Natural killer cell (primary cell): ENCODE measurements around the gene YAE1. TPM values are rescaled to one million over a fixed set of nuclear protein-coding genes. Genes with fewer than 3 reads are reported as not detected.

Source experiments
- ATAC-seq, 3 donors: fragments of 150-1000 bp in 2 of 3; fragments of 200-7000 bp in 1 of 3; cut with Tn5 transposase; 1 replicate in 1 of 3; 2 replicates in 2 of 3; pipeline ENCODE4 v1.10.0; 2021; ENCODE audit warnings: mild to moderate bottlenecking in 2 of 3, moderate library complexity in 2 of 3
- DNase-seq, 2 donors: peaks; one replicate each; pipeline versions ENCODE4 v3.0.0 to v3.0.0-alpha.2; 2013 to 2021; ENCODE audit warnings: mixed read lengths in 1 of 2
- H3K27ac ChIP-seq: one replicate; pipeline ENCODE4 v1.5.1; 2013; ENCODE audit warnings: mild to moderate bottlenecking, low read length
- H3K27me3 ChIP-seq: one replicate; pipeline ENCODE4 v1.6.1; 2013; ENCODE audit warnings: low read length; ENCODE audit not compliant: control insufficient read depth, insufficient read depth
- H3K36me3 ChIP-seq: one replicate; pipeline ENCODE4 v1.6.1; 2013; ENCODE audit warnings: low read length; ENCODE audit not compliant: control insufficient read depth, insufficient read depth
- H3K4me1 ChIP-seq: one replicate; pipeline ENCODE4 v1.6.1; 2013; ENCODE audit warnings: low read length; ENCODE audit not compliant: control insufficient read depth, insufficient read depth
- H3K4me3 ChIP-seq: one replicate; pipeline ENCODE4 v1.5.1; 2013; ENCODE audit warnings: low read length
- H3K9me3 ChIP-seq: one replicate; pipeline ENCODE4 v1.6.1; 2013; ENCODE audit warnings: low read length; ENCODE audit not compliant: control insufficient read depth, insufficient read depth
- H3K27ac Mint-ChIP-seq, 2 donors: one replicate each; pipeline ENCODE4 v1.8.0; 2022; ENCODE audit warnings: mild to moderate bottlenecking in 2 of 2, mixed read lengths in 2 of 2, moderate library complexity in 1 of 2
- H3K27me3 Mint-ChIP-seq, 2 donors: one replicate each; pipeline ENCODE4 v1.8.0; 2022; ENCODE audit warnings: low read depth in 2 of 2, mixed read lengths in 2 of 2
- H3K36me3 Mint-ChIP-seq: one replicate; pipeline ENCODE4 v1.8.0; 2022; ENCODE audit warnings: mixed read lengths
- H3K4me1 Mint-ChIP-seq, 2 donors: one replicate each; pipeline ENCODE4 v1.8.0; 2022; ENCODE audit warnings: mixed read lengths in 2 of 2
- H3K4me3 Mint-ChIP-seq: one replicate; pipeline ENCODE4 v1.8.0; 2022; ENCODE audit warnings: mild to moderate bottlenecking, moderate library complexity, mixed read lengths
- H3K9me3 Mint-ChIP-seq, 2 donors: one replicate each; pipeline ENCODE4 v1.8.0; 2022; ENCODE audit warnings: mixed read lengths in 2 of 2
- CTCF ChIP-seq: fragments of 200-600 bp; IDR thresholded peaks from one replicate; pipeline ENCODE4 v1.8.0; 2022; ENCODE audit warnings: antibody characterized with exemption
- WGBS: methylation state at CpG from one replicate; pipeline ENCODE4 v1.1.7; 2013; ENCODE audit warnings: missing lambda C conversion rate; ENCODE audit not compliant: insufficient coverage; 5-methylcytosine and 5-hydroxymethylcytosine counted together
- intact Hi-C: fragments of 100-400 bp; cut with micrococcal nuclease; formaldehyde crosslinking; loops from one replicate; pipeline ENCODE4 v1.14.2; 2022
- total RNA-seq, 4 donors: library from RNA; stranded (reverse); fragments of 120-200 nt in 1 of 4; gene quantifications; one replicate each; pipeline versions ENCODE4 v1.2.3 to v1.2.4, GENCODE V29; 2013 to 2022

Gene YAE1
- total RNA-seq, 3 donors from 2014 or later (not counting 1 experiment from before 2014, with no cell fraction given): 3.1 to 5.1 (median 3.4) TPM

GRCh38 chr7:39525926-39526325 is 40.3 kb upstream of the YAE1 start:
- Histone ChIP-seq H3K4me1 (no peaks in the 10 kb centered on the region), H3K27ac (no peak overlapping the region), H3K9me3 (no peaks in the 10 kb centered on the region), H3K4me3 (no peak overlapping the region), H3K27me3 (no peaks in the 10 kb centered on the region), H3K36me3 (no peaks in the 10 kb centered on the region)
- Mint-ChIP-seq H3K4me1 (no peaks in the 10 kb centered on the region), H3K9me3 (no peaks in the 10 kb centered on the region), H3K27me3 (peaks cover 9 to 10% of the 10 kb centered on the region in 2 donors), H3K36me3 (no peaks in the 10 kb centered on the region), H3K27ac (no peak overlapping the region), H3K4me3 (no peak overlapping the region)
- intact Hi-C loops: no loop called here
- WGBS: no CpG with 5 or more reads among the region's 1 CpG
- TF ChIP-seq CTCF: no peak
- ATAC-seq (no peak), DNase-seq (no peak)

GRCh38 chr7:39526666-39527065 is 39.5 kb upstream of the YAE1 start:
- Mint-ChIP-seq H3K27ac (no peak overlapping the region), H3K36me3 (no peaks in the 10 kb centered on the region), H3K27me3 (peaks cover 9 to 10% of the 10 kb centered on the region in 2 donors), H3K4me3 (no peak overlapping the region), H3K9me3 (no peaks in the 10 kb centered on the region), H3K4me1 (no peaks in the 10 kb centered on the region)
- no peaks in the 10 kb centered on the region for H3K4me1 ChIP-seq
- H3K9me3 ChIP-seq: no peaks in the 10 kb centered on the region
- no peaks in the 10 kb centered on the region for H3K36me3 ChIP-seq
- H3K27ac ChIP-seq: no peak overlapping the region
- ATAC-seq (no peak), DNase-seq (no peak)
- no peak overlapping the region for H3K4me3 ChIP-seq
- intact Hi-C loops: no loop called here
- no peak for TF ChIP-seq CTCF
- no peaks in the 10 kb centered on the region for H3K27me3 ChIP-seq

- 92% methylated on average over 2 of the region's 2 CpGs for whole genome bisulfite sequencing
- H3K27me3 Mint-ChIP-seq: peaks cover 9 to 10% of the 10 kb centered on the region in 2 donors
- no peak overlapping the region for H3K4me3 Mint-ChIP-seq
- H3K27ac ChIP-seq: no peak overlapping the region
- no peaks in the 10 kb centered on the region for H3K9me3 Mint-ChIP-seq
- ATAC-seq (no peak), DNase-seq (no peak)
- intact Hi-C loops: no loop called here
- no peaks in the 10 kb centered on the region for H3K27me3 ChIP-seq
- no peaks in the 10 kb centered on the region for H3K9me3 ChIP-seq
- no peaks in the 10 kb centered on the region for H3K36me3 Mint-ChIP-seq
- no peaks in the 10 kb centered on the region for H3K4me1 ChIP-seq
- no peak for TF ChIP-seq CTCF
- no peaks in the 10 kb centered on the region for H3K4me1 Mint-ChIP-seq
- no peaks in the 10 kb centered on the region for H3K36me3 ChIP-seq
- no peak overlapping the region for H3K4me3 ChIP-seq
- H3K27ac Mint-ChIP-seq: no peak overlapping the region
Measured at GRCh38 chr7:39527296-39527695, 38.9 kb upstream of the YAE1 start.

- no peak for DNase-seq
- H3K36me3 ChIP-seq: no peaks in the 10 kb centered on the region
- intact Hi-C loops: no loop called here
- no peaks in the 10 kb centered on the region for H3K9me3 ChIP-seq
- H3K4me1 ChIP-seq: no peaks in the 10 kb centered on the region
- Mint-ChIP-seq H3K36me3 (no peaks in the 10 kb centered on the region), H3K9me3 (no peaks in the 10 kb centered on the region), H3K27ac (no peak overlapping the region), H3K27me3 (peaks cover 9 to 10% of the 10 kb centered on the region in 2 donors), H3K4me1 (no peaks in the 10 kb centered on the region), H3K4me3 (no peak overlapping the region)
- H3K27ac ChIP-seq: no peak overlapping the region
- ATAC-seq: no peak
- no peaks in the 10 kb centered on the region for H3K27me3 ChIP-seq
- WGBS: 86% methylated on average over 1 of the region's 2 CpGs
- no peak for TF ChIP-seq CTCF
- H3K4me3 ChIP-seq: no peak overlapping the region
Measured at GRCh38 chr7:39527951-39528350, 38.3 kb upstream of the YAE1 start.
